NB4 (cell line): Measurements from ENCODE around the gene RYR2.
A peak's percentile ranks its signal among the peaks of the same experiment; 100 is the strongest.
"Not testable (repeated sequence)": the region's sequence is repeated elsewhere in the genome, so short reads cannot be mapped to it uniquely, and the experiment has no call there.

Experiments used
- DNase-seq: peaks from one replicate; pipeline ENCODE4 v3.0.0; 2010; ENCODE audit warnings: low read depth
- H3K4me3 ChIP-seq: one replicate; pipeline ENCODE4 v1.5.1; 2011; ENCODE audit warnings: mild to moderate bottlenecking, low read depth, low read length, moderate library complexity
- MAX ChIP-seq: IDR thresholded peaks from 2 replicates; pipeline ENCODE4 v1.6.1; 2011; ENCODE audit warnings: low read depth, low read length
- MYC ChIP-seq: IDR thresholded peaks from 2 replicates; pipeline ENCODE4 v1.6.1; 2011; ENCODE audit warnings: low read depth, low read length
- POLR2A ChIP-seq: IDR thresholded peaks from 2 replicates; pipeline ENCODE4 v1.6.1; 2011; ENCODE audit warnings: mild to moderate bottlenecking; ENCODE audit not compliant: insufficient read length; ENCODE audit errors: extremely low read depth
- TF ChIP-seq, protein P1 (sequence below): IDR thresholded peaks from one replicate; pipeline ENCODE4 v1.5.1; 2012; ENCODE audit warnings: low read depth, low read length

Gene RYR2

GRCh38 chr1:237809099-237809498, 767.1 kb downstream of the RYR2 start:
- DNase-seq = no peak
- H3K4me3 ChIP-seq = no peak overlapping the region
- TF ChIP-seq MAX (no peak), POLR2A (no peak)
- TF ChIP-seq, protein P1, sequence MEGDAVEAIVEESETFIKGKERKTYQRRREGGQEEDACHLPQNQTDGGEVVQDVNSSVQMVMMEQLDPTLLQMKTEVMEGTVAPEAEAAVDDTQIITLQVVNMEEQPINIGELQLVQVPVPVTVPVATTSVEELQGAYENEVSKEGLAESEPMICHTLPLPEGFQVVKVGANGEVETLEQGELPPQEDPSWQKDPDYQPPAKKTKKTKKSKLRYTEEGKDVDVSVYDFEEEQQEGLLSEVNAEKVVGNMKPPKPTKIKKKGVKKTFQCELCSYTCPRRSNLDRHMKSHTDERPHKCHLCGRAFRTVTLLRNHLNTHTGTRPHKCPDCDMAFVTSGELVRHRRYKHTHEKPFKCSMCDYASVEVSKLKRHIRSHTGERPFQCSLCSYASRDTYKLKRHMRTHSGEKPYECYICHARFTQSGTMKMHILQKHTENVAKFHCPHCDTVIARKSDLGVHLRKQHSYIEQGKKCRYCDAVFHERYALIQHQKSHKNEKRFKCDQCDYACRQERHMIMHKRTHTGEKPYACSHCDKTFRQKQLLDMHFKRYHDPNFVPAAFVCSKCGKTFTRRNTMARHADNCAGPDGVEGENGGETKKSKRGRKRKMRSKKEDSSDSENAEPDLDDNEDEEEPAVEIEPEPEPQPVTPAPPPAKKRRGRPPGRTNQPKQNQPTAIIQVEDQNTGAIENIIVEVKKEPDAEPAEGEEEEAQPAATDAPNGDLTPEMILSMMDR = no peak

DNA sequence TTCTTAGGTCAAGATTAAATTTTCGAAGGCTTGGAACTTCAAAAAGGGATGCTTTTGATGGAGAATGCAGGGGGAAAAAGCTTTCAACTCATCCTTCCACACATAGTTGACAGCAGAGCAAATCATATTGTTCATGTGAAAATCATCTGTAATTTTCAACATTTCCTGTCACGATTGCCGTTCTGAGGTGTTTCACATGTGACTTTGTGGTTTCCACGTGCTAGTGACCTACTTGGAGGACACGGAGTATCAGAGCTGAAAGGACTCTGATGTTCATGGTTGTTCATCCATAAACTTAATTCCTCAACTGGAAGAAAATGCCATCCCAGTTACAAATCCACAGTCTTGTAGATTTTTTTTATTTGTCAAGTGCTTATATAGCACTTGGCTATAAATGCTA, 769.6 kb downstream of the RYR2 start:
- DNase-seq = no peak
- no peak for TF ChIP-seq MAX
- H3K4me3 ChIP-seq = no peak overlapping the region

- no peak overlapping the region for H3K4me3 ChIP-seq
- DNase-seq = no peak
- no peak for TF ChIP-seq MYC
- no peak for TF ChIP-seq MAX
- no peak for TF ChIP-seq POLR2A
- TF ChIP-seq, protein P1 = no peak
Measured at GRCh38 chr1:237812061-237812460, 770.1 kb downstream of the RYR2 start.

GRCh38 chr1:237814319-237814924, 772.4 kb downstream of the RYR2 start:
- peak; percentile 41 for DNase-seq
- TF ChIP-seq MAX = no peak
- TF ChIP-seq, protein P1 = peak; percentile 47
- H3K4me3 ChIP-seq = no peak overlapping the region

DNA sequence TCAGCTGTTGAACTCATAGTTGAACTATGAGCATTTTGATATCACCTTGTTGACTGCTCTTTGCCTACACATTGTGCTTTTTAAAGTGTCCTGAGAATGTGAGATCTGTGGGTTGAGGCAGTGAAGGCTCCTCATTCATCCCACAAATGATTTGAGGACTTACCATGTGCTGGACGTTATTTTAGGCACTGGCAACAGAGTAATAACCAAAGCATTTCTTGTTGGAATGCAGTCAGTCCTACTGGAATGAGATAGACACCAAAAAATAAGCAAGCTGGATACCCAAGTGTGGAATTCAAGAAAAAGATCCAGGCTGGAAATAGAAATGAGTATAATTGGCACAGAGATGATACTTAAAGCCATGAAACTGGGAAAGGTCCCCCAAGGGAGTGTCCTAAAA, 775.3 kb downstream of the RYR2 start:
- TF ChIP-seq, protein P1 = no peak
- TF ChIP-seq POLR2A (no peak), MAX (no peak), MYC (no peak)
- no peak for DNase-seq
- H3K4me3 ChIP-seq = no peak overlapping the region

DNA sequence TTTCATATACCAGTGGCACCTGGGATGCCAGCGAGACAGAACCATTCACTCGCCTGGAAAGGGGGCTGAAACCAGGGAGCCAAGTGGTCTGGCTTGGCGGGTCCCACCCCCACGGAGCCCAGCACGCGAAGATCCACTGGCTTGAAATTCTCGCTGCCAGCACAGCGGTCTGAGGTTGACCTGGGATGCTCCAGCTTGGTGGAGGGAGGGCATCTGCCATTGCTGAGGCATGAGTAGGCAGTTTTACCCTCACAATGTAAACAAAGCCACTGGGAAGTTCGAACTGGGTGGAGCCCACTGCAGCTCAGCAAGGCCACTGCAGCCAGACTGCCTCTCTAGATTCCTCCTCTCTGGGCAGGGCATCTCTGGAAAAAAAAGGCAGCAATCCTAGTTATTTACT, 778.6 kb downstream of the RYR2 start:
- not testable (repeated sequence) for DNase-seq, H3K4me3 ChIP-seq

DNA sequence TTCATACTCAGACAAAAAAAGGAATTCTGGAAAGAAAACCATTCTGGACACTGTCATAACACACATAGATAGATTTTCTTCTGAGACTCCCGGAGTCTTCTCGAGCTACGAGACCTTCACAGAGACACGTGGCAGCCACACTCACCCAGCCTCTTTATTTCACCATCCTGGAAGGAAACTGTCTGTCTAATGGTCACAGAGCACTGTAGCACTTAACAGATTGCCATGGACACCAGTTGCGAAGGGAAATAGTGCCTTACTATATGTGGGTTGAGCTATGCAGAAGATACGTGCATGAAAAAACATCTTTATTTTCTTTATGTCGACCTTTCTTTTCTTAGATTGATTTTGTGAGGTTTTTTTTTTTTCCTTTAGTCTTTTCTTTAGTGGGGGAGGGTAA, 790.9 kb downstream of the RYR2 start:
- DNase-seq = no peak
- no peak overlapping the region for H3K4me3 ChIP-seq
- TF ChIP-seq POLR2A (no peak), MAX (no peak), MYC (no peak)
- TF ChIP-seq, protein P1 = no peak
